ENCODE measurements around the gene CDC42EP3. TPM values are rescaled to one million over a fixed set of nuclear protein-coding genes. Genes with fewer than 3 reads are reported as not detected.

CDC42EP3 gene
- total RNA-seq, 1 donor from 2014 or later, result 32.9 TPM

GRCh38 chr2:37683921-37684780 lies 12.7 kb upstream of the CDC42EP3 start:
- no peaks in the 10 kb centered on the region for H3K4me1 Mint-ChIP-seq (ENCODE audit: low read depth, unreplicated experiment)
- H3K9me3 Mint-ChIP-seq (ENCODE audit: unreplicated experiment), result no peaks in the 10 kb centered on the region
- no peak for DNase-seq
- no peaks in the 10 kb centered on the region for H3K36me3 Mint-ChIP-seq (ENCODE audit: unreplicated experiment)
- no peak for TF ChIP-seq CTCF (IDR thresholded peaks at IDR 0.05; ENCODE audit: partially characterized antibody, unreplicated experiment)
- H3K27me3 Mint-ChIP-seq (ENCODE audit: unreplicated experiment), result no peaks in the 10 kb centered on the region
- no peak overlapping the region for H3K4me3 Mint-ChIP-seq (ENCODE audit: unreplicated experiment)
- H3K27ac Mint-ChIP-seq (ENCODE audit: unreplicated experiment), result no peak overlapping the region

- Mint-ChIP-seq H3K27me3 (ENCODE audit: unreplicated experiment) (no peaks in the 10 kb centered on the region), H3K9me3 (ENCODE audit: unreplicated experiment) (no peaks in the 10 kb centered on the region), H3K4me1 (ENCODE audit: low read depth, unreplicated experiment) (no peaks in the 10 kb centered on the region), H3K27ac (ENCODE audit: unreplicated experiment) (no peak overlapping the region), H3K4me3 (ENCODE audit: unreplicated experiment) (no peak overlapping the region), H3K36me3 (ENCODE audit: unreplicated experiment) (no peaks in the 10 kb centered on the region)
- DNase-seq, result no peak
- no peak for TF ChIP-seq CTCF (IDR thresholded peaks at IDR 0.05; ENCODE audit: partially characterized antibody, unreplicated experiment)
Measured at GRCh38 chr2:37683241-37683640, 11.8 kb upstream of the CDC42EP3 start.

GRCh38 chr2:37682473-37682872 lies 11.0 kb upstream of the CDC42EP3 start:
- Mint-ChIP-seq H3K9me3 (ENCODE audit: unreplicated experiment) (no peaks in the 10 kb centered on the region), H3K4me3 (ENCODE audit: unreplicated experiment) (no peak overlapping the region), H3K36me3 (ENCODE audit: unreplicated experiment) (no peaks in the 10 kb centered on the region), H3K4me1 (ENCODE audit: low read depth, unreplicated experiment) (no peaks in the 10 kb centered on the region), H3K27me3 (ENCODE audit: unreplicated experiment) (no peaks in the 10 kb centered on the region), H3K27ac (ENCODE audit: unreplicated experiment) (no peak overlapping the region)
- no peak for TF ChIP-seq CTCF (IDR thresholded peaks at IDR 0.05; ENCODE audit: partially characterized antibody, unreplicated experiment)
- no peak for DNase-seq

- no peak overlapping the region for H3K4me3 Mint-ChIP-seq (ENCODE audit: unreplicated experiment)
- no peaks in the 10 kb centered on the region for H3K36me3 Mint-ChIP-seq (ENCODE audit: unreplicated experiment)
- DNase-seq, result no peak
- H3K9me3 Mint-ChIP-seq (ENCODE audit: unreplicated experiment), result no peaks in the 10 kb centered on the region
- no peak for TF ChIP-seq CTCF (IDR thresholded peaks at IDR 0.05; ENCODE audit: partially characterized antibody, unreplicated experiment)
- no peak overlapping the region for H3K27ac Mint-ChIP-seq (ENCODE audit: unreplicated experiment)
- no peaks in the 10 kb centered on the region for H3K27me3 Mint-ChIP-seq (ENCODE audit: unreplicated experiment)
- H3K4me1 Mint-ChIP-seq (ENCODE audit: low read depth, unreplicated experiment), result no peaks in the 10 kb centered on the region
Measured at GRCh38 chr2:37681587-37681986, 10.1 kb upstream of the CDC42EP3 start.

GRCh38 chr2:37679072-37679695 lies 7.7 kb upstream of the CDC42EP3 start:
- H3K4me3 Mint-ChIP-seq (ENCODE audit: unreplicated experiment), result no peak overlapping the region
- no peaks in the 10 kb centered on the region for H3K36me3 Mint-ChIP-seq (ENCODE audit: unreplicated experiment)
- no peaks in the 10 kb centered on the region for H3K27me3 Mint-ChIP-seq (ENCODE audit: unreplicated experiment)
- no peak for DNase-seq
- no peaks in the 10 kb centered on the region for H3K4me1 Mint-ChIP-seq (ENCODE audit: low read depth, unreplicated experiment)
- TF ChIP-seq CTCF (IDR thresholded peaks at IDR 0.05; ENCODE audit: partially characterized antibody, unreplicated experiment), result no peak
- no peak overlapping the region for H3K27ac Mint-ChIP-seq (ENCODE audit: unreplicated experiment)
- H3K9me3 Mint-ChIP-seq (ENCODE audit: unreplicated experiment), result no peaks in the 10 kb centered on the region

Measured in glutamatergic neuron (in vitro differentiated cells).